GM12874 (cell line): ENCODE measurements around the gene AHSG.

Source experiments
- TF ChIP-seq, protein P1 (sequence below): IDR thresholded peaks from 2 replicates; pipeline ENCODE4 v1.5.1; 2011; ENCODE audit warnings: low read depth, mild to moderate bottlenecking, control low read depth, low read length, moderate library complexity; ENCODE audit not compliant: insufficient read depth

AHSG gene

DNA sequence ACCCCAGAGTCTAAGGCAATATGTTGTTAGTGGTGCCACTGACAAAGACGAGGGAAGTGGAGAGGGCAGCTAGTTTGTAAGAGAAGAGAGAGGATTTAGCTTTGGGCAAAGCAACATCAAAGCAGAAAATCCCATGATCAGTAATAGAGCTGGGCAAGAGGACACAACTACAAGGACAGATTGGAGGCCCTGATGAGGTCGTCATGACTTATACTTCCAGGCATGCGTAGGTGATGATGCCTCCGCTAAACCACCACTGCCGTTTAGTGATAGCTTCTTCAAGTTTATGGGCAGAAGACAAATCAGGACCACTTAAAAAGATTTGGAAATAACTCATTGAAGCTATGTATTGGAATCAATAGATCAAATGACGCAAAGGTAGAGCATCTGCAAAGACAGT is 55.6 kb downstream of the AHSG start:
- TF ChIP-seq, protein P1, sequence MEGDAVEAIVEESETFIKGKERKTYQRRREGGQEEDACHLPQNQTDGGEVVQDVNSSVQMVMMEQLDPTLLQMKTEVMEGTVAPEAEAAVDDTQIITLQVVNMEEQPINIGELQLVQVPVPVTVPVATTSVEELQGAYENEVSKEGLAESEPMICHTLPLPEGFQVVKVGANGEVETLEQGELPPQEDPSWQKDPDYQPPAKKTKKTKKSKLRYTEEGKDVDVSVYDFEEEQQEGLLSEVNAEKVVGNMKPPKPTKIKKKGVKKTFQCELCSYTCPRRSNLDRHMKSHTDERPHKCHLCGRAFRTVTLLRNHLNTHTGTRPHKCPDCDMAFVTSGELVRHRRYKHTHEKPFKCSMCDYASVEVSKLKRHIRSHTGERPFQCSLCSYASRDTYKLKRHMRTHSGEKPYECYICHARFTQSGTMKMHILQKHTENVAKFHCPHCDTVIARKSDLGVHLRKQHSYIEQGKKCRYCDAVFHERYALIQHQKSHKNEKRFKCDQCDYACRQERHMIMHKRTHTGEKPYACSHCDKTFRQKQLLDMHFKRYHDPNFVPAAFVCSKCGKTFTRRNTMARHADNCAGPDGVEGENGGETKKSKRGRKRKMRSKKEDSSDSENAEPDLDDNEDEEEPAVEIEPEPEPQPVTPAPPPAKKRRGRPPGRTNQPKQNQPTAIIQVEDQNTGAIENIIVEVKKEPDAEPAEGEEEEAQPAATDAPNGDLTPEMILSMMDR: no peak

DNA sequence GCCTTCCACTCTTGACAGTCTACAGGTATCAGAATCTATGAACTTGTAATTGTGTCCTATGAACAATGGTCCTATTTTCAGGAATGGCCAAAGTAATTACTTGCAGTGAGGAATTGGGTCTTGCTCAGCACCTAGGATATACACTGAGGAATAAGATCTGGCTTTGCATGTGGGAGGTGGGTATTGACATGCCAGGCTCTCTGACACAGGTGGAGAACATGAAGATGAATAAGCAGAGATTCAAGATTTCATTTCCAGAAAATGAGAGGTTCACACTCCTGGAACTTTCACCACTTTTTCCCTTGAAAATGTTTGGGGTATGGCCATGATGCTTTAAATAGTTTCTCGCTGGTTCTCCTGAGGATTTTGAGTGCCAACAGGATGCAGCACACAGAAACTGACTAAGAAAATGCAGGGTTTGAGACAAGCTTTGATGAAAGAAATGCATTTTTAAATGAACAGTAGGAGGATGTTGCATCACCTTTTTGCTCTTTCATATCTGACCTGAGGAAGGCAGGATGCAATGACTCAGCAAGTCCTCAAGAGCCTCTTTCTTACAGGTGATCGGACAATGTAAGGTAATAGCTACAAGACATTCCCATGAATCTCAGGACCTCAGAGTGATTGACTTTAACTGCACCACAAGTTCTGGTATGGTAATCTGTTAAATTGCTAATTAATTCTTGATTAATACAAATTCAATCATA is 56.7 kb downstream of the AHSG start:
- TF ChIP-seq, protein P1: no peak

DNA sequence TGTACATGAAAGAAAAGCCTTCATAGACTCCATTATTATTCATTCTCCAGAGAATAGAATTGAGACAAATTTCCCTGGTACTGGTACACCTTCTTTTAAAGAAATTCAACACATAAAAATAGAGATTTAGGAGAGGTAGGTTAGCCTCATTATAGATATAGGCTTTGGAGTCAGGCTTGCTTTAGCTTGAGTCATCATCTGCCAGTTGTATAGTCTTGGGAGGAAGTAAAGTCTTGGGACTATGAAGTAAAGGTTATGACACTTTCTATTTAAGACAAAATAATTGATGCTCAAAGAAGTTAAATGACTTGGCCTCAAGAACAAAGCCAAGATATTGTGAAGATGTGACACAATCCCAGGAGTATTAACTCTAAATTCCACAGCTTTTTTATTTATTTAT is 57.3 kb downstream of the AHSG start:
- TF ChIP-seq, protein P1: no peak
